ENCODE data around the gene SUMF1.

SUMF1 gene

DNA sequence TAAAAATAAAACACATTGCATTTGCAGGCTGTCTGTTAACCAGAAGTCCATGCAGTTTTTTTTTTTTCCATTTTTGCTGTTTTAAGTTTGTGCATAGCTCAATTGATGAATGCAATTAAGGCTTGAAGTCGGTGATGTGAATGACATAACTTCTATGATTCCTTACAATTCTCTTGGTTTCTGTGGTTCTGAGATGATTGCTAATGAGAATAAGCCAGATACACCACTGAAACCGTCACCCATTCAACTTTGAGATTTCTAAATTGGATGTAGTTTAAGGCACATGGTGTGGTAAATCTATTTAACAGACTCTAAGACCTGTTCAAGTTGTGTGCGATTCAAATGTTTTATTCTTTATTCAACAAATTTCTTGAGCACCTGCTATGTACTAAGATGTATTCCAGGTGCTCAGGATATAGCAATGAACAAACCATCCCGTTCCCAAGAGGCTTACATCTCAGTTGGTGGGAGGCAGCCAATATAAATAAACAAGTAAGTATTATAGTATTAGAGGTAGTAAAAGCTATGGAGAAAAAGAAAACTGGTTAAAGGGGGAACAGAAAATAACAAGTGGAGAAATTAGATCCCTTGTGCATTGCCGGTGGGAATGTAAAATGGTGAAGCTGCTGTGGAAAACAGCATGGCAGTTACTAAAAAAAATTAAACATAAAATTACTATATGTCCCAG is 30.1 kb upstream of the SUMF1 start:
- DNase-seq (ENCODE audit: low spot score) = no peak

DNA sequence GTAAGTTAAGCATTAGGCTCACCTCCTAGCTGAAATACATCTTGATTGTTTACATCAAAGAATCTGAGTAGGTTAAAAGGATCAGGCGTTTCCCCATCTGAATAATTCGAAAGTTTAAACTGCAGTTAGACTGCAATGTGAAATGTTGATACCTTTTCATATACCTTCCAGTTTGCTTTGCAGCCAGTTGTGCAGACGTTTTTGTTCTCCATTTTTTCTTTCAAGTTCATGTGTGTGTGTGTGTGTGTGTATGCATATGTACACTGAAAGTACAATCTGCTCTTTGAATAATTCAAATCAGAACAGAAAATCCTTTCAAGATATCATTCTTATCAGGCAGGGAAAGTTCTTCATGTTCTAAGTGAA is 29.0 kb upstream of the SUMF1 start:
- no peak for DNase-seq (ENCODE audit: low spot score)

DNA sequence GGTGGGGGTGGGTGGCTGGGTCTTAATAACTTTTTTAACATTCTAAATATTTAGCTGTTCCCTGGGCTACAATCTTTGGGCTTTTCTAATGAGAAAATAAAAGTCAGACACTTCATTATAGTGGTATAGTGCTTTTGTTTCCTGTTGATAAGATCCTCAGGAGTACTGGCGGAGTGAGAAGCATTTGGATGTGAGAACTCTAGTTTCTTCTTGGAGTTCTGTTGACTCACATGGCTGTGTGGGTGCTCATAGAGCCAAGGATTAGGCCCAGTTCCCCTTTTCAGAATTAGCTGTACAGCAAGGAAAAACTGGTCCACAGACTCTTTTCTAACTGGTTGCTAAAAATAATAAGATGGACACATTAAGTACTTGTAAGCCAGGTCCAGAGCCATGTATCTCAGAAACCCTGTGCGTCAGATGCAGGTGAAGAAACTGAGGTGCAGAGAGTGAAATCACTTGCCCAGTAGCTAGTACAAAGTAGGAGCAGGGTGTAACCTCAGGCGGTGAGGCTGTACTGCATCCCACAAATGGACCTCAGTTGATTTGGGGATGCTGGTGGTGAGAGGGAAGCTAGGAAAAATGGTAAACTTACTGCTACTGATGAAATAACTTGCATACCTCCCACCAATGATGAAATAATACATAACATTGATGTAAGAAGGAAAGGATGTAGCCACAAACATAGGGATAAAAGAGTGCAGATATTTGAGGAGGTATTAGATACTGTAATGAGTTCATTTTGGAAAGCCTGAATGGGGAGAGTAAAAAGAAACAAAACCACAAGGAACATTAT is 28.4 kb upstream of the SUMF1 start:
- DNase-seq (ENCODE audit: low spot score) = no peak

DNA sequence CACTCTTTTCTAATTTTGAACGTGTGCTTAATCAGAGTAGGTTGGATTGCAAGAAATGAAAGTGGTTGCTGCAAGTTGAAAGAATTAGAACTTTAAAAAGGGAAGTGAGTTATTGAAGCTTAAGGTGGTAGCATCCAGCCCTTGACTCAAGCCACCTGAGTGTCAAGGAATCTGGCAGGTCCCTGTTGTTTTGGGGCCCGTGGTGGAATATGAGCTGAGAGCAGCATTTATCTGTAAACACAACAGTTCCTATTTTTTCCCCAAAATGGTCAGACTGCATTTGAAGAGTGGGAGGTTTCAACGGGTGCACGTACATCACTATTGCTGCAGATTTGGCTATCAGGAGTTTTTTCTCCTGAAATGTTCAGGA is 27.8 kb upstream of the SUMF1 start:
- no peak for DNase-seq (ENCODE audit: low spot score)

DNA sequence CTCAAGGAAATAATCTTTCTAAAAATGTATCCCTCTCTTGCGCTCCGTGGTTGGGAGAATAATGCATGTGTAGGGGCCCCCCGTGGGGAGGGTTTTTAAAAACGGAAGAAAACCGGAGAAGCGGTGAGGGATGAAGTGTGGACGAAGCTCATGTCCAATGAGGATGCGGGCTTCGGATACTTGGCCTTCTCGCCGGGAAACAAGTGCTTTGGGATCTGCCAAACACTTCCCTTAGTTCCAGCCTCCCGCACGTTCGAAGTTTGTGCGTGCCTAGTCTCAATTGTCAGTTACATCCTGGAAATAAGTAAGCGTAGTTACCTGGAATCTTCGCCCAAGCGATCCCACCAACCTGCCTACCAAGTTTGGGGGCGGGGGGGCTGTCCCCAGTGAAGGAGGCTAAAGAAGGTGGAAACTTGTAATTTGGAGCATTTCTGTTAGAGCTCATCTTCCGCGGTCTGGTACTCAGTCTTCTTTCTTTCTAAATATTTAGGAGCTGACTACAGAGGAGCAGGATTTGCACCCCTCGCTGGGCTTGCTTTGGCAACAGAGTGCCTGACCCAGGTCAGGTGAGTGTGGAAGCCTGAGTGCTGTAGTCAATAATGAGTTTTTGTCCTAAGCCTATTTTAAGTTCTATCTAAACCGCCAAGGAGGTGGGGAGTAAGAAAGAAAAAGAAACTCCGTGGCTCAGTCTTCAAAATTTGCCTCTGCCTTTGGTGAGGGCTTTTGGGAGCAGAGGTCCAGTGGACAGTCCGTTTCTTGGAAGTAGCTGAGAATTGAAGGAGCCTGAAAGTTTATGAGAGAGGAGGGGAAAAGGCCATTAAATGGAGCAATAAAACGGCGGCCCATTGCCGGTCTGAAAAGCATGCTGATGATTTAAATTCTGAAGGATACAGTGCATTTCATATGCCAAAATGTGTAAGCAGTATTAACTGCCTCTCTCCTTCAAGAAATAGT is 27.1 kb upstream of the SUMF1 start:
- DNase-seq (ENCODE audit: low spot score) = no peak

DNA sequence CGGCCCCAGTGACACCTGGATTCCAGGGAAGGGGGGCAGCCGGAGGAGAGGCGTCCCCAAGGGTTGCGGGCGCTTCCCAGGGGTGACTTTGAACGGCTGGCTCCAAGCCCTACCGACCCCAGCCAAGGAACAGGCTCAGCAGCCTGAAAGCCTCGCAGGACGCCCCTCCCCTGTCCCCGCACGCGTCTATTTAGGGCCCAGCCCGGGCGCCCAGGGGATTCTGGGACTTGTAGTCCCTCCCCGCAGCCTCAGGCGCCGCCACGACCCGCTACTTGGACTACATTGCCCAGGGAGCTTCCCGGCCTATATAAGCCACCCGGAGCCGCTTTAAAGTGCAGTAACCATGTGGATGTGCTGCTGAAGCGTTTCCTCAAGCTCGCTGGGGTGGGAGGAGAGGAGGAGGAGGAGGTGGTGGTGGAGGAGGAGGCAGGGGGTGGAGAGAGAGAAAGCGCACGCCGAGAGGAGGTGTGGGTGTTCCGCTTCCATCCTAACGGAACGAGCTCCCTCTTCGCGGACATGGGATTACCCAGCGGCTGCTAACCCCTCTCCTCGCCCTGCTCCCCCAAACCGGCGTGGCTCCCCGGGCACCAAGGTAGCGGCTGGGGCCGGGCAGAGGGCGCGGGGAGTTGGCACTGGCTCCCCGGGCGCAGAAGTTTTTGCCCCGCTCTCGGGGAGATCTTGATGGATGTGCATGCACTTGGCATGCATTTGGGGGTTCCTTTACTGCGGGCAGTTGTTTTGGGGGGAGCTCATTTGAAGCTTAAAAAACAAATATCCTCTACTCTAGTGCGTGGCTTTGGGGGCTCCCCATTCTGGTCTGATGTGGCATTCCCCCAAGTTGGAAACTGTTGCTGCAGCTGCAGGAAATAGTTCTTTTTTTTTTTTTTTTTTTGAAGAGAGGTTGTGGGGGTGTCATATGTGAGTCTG is 26.2 kb upstream of the SUMF1 start, which contains the start of gene ITPR1:
TSS of gene ITPR1 (plus strand) at position 335 of the 927 bp plus-strand sequence. CDS start 23,144 bp downstream, outside the sequence.
- DNase-seq (ENCODE audit: low spot score) = peak; percentile 99

DNA sequence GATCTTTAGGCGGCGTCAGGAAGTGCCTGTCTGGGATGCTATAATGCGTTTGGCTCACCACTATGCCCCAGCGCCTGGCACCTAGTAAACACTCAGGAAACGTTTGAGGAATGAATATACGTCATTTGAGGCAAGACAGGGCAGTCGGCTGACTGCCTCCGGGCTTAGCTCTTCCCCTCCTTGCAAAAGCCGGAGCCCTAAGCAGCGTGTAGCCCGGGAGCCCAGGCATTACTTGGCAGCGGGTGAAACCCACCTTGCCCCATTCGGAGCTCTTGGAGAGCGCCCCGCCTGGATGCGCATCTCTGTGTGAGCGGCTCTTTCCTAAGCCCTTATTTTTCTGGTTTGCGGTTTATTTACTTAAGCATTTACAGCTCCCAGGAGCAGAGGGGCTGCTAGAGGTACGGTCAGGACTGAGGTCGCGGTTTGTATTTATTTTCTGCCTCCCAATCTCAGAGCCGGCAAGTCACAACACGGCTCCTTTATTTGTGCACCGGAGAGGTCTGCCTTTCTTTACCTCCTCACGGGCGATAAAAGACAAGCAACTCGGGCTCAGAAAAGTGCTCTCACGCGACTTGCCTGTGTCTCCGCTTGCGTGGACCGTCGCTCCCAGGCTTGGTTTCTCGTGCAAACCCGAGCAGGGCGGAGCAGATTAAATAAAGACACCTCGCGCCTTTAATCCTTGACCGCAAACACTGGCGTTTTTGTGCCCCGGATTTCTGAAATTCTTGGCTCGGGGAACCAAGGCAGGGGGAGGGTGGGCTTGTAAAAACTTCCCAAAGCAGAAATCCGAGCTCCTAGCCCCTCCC is 25.3 kb upstream of the SUMF1 start:
- DNase-seq (ENCODE audit: low spot score) = peak; percentile 66

DNA sequence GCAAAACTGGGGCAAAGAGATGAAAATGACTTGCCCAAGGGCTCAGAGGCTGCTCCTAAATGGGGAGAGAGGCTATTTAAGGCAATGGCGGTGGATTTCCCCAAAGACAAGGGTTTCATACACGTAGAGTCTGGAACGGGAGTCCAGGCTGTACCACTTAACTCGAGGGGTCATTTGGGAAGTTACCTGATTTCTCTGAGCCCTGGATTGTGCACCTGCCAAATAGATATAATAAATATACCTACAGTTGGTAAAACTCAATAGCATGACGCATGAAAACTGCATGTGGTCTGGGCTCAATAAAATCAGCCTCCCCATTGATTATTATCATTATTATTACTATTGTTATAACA is 24.8 kb upstream of the SUMF1 start:
- no peak for DNase-seq (ENCODE audit: low spot score)

DNA sequence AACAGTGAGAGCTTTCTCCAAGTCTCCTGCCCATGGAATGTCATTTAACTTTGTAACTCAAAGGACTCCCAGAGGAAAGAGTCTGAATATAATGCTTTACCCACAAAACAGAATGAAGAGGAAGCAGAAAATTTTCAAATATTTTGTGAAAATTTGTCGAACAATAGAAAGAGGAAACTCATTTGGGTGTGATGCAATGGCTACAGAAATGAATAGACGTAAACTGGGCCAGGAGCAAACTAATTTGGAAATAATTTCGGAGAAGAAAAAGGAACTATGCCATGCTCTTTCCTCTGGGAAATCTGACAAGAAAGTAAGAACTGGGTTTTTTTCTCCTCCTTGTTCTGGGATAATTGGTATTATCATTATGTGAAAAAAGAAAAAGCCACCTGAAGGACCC is 11.2 kb upstream of the SUMF1 start:
- no peak for DNase-seq (ENCODE audit: low spot score)

DNA sequence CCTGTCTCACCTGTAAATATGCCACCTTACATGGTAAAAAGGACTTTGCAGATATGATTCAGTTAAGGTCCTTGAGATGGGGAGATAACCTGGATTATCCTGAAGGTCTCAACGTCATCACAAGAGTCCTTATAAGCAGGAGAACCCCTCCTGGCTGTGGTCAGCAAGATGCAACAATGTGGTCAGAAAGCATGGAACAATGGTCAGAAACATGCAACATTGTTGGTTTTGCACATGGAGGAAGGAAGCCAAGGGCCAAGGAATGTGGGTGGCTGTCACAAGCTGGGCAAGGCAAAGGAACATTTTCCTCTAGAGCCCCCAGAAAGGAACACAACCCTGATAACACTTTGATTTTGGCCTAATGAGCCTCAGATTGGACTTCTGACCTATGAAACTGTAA is 9.4 kb upstream of the SUMF1 start:
- no peak for DNase-seq (ENCODE audit: low spot score)

DNA sequence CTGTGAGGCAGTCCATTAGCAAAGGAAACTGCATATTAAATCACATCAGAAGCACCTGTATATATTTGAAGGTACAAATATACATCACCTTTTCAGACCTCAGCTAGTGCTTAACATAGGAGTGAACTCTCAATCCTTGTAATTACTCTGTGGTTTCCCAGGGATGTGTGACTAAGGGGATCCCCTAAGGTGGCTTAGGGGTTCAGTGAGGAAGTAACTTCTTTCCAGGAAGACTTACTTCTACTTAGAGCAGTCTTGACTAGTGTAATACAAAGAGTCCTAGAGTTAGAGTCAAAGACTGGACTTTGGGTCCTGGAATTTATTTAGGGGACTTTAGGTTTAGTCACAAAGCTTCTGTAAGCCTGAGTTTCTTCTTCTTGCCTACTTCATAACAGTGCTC is 8.7 kb upstream of the SUMF1 start:
- DNase-seq (ENCODE audit: low spot score) = no peak

DNA sequence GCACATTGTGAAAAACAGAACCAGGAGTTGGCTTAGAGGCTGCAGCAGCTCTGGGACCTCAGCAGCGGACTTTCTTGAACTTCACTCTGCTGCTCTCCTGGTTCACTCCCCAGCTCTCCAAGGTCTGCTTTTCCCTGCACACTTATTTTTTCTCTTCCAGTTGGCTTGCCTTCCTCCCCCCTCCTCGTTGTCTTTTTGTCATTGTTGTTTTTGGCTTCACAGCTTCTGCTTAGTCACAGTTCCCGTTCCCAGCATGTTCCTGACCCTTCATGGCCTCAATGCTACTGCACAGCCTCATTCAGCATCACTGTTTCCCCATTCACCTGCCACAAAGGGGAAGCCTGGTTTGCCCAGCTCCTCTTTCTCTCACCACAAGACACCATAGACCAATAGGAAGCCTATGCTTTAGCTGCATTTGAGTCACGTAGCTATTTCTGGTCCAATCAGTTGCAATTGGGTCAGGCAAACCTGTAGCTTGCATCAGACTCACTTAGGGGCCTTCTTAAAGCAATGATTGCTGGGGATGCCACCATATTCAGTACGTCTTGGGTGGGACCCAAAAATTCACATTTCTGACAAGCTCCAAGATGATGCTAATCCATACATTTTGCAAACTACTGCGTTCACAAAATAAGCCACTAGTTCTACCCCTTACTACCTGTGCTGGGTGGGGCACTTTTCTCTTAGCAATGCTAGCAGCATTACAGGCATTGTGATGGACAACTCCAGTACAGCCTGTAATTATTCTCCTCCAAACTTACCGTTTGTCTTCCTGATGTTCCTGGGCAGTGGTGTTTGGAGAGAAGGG is 7.8 kb upstream of the SUMF1 start:
- DNase-seq (ENCODE audit: low spot score) = no peak

DNA sequence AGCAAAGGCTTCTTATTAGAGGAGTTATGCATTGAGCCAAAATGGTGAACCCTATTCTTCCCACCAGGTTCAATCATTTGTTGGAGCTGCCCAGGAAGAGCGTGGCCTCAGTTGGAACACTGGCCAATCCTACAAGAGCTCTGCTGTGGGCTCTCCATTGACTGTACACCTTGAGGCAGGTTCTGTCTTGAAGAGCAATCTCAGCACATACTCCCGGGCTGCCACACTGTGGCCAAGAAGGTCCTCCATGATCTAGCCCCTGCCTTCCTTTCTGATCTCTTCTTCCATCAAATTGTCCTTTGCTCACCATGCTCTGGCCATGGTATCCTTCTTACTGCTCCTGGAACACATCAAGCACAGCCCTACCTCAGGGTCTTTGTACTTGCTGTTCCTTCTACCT is 5.7 kb upstream of the SUMF1 start:
- no peak for DNase-seq (ENCODE audit: low spot score)

DNA sequence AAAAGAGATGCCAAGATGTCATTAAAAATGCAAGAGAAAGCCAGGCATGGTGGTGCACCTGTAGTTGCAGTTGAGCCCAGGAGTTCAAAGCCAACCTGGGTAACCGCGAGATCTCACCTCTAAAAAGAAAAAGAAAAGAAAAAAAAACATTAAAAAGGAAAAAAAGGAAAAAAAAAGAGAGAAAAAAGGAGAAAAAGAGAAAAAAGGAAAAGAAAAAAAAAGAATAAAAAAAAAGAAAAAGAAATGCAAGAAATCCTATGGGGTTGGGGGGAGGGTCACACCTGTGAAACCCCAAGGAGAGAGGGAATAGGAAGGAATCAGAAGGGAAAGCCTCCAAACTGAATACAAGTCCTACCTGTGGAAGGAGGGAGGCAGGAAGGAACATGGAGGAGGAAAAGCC is 5.2 kb upstream of the SUMF1 start:
- DNase-seq (ENCODE audit: low spot score) = no peak

DNA sequence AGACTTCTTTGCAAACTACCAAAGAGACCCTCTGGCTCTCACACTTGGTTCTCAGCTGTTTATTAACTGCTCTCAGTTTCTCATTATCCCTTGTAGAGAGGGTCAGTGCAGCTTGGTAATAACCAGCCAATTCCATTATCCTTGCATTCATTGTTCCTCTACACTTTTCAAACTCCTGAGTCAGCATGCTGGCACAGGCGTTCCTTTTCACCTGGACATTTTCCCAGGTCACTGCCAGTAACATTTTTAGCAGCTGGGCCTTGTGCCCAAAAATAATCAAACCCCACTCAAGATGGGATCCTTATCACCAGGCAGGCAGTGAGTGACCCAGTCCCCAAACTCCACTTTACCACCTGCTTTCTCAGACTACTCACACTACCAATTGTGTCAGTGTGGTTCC is 4.8 kb upstream of the SUMF1 start:
- DNase-seq (ENCODE audit: low spot score) = no peak

DNA sequence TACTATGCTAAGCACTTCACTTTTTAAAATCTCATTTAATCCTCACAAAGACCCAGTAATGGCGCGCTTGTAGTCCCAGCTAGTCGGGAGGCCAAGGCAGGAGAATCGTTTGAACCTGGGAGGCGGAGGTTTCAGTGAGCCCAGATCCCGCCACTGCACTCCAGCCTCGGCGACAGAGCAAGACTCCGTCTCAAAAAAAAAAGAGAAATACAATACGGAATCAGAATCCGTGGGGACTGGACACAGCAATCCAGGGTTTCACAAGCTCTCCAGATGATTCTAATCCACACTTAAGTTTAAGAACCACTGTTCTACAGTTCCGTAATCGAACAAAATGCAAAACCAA is 426 bp upstream of the SUMF1 start:
- DNase-seq (ENCODE audit: low spot score) = no peak

DNA sequence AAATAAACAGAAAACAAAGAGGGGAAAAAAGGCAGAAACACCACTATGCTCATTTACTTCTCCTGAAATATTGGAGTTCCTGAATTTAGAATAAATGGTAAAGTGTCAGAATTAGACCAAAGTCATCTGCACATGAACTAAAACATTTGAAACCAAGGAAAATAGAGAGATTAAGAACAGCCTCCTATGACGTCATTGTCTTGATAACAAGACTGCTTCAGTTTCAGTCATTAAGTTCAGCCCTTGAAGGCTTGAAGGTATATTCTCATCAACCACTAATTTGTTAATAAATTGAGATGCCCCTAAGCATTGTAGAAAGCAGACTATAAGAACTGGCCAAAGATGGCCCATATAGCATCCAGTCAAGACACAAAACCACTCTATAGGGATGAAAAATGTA is 2.5 kb downstream of the SUMF1 start:
- no peak for DNase-seq (ENCODE audit: low spot score)

DNA sequence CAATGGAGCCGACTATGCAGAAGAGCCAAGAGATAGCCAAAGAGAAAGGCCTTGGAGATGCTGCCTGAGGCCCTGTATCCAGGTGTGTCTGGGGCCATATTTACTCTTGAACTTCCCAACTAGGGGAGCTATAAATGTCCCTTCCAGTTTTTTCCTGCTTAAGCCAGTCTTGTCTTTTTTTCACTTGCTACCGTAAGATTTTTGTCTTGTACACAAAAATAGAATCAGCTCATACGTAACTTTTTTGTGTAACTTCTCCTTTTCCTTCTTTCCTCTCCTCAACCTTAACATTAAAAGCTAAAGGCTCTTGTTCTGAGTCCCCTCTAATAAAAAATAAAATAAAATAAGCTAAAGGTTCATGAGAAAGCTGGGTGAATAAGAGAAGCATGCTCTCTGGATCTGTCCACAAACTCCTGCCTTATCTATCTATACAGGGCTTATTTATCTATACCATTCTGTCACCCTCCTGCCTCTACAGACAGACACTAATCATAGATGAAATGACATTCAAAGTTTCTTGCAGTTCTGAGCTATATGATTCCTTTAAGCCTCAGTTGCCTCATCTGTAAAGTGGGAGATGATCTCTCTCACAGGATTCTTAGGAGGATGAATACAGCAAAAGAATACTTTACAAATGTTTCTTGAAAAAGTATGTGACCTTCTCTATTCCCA is 4.6 kb downstream of the SUMF1 start:
- no peak for DNase-seq (ENCODE audit: low spot score)

DNA sequence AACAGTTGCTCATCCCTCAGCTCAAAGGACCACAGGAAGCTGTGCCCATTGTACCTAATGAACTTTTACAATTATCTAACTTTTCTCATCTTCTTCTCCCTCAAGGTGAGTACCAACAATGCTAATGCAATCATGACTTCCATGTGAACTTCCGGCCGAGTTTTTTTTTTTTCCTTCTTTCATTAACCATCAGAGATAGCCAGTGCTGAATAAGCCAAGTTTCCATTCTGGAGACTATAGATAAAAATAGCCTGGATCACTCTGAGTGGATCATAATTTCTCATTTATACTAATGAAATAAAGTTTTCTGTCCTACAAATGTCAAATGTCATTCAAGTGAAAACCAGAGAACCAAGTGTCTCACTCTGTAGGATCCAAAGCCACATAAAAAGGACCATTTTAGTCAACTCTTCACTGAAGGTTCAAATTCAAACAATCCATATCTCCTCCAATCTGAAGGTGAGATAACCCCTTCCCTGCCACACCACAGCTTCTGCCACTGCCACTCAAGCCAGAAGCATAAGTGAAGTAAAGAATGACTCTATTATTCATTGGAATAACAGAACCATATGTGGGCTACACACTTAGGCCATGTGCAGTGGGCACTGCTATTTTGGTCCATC is 5.5 kb downstream of the SUMF1 start:
- no peak for DNase-seq (ENCODE audit: low spot score)
